Esophagus squamous epithelium (tissue), 4 donors: ENCODE data around the gene NGDN.

Experiments
- POLR2A ChIP-seq, 4 donors: fragments of 450-650 bp; IDR thresholded peaks; one replicate each; pipeline ENCODE4 v1.6.1; 2017; ENCODE audit warnings: antibody characterized with exemption in 4 of 4, mild to moderate bottlenecking in 4 of 4, moderate library complexity in 3 of 4
- TF ChIP-seq, protein P1 (sequence below), 6 experiments: fragments of 450-650 bp in 4 of 6; fragments of 200-600 bp in 2 of 6; sonication (generic) in 2 of 6; IDR thresholded peaks; one replicate each; pipeline ENCODE4 v1.5.1; 2016 to 2019; ENCODE audit warnings: antibody characterized with exemption in 6 of 6, mild to moderate bottlenecking in 4 of 6, moderate library complexity in 4 of 6

GRCh38 chr14:23434488-23435222, 34.8 kb upstream of the NGDN start:
- TF ChIP-seq, protein P1, sequence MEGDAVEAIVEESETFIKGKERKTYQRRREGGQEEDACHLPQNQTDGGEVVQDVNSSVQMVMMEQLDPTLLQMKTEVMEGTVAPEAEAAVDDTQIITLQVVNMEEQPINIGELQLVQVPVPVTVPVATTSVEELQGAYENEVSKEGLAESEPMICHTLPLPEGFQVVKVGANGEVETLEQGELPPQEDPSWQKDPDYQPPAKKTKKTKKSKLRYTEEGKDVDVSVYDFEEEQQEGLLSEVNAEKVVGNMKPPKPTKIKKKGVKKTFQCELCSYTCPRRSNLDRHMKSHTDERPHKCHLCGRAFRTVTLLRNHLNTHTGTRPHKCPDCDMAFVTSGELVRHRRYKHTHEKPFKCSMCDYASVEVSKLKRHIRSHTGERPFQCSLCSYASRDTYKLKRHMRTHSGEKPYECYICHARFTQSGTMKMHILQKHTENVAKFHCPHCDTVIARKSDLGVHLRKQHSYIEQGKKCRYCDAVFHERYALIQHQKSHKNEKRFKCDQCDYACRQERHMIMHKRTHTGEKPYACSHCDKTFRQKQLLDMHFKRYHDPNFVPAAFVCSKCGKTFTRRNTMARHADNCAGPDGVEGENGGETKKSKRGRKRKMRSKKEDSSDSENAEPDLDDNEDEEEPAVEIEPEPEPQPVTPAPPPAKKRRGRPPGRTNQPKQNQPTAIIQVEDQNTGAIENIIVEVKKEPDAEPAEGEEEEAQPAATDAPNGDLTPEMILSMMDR (IDR thresholded peaks at IDR 0.05) = no peak
- no peak for TF ChIP-seq POLR2A (IDR thresholded peaks at IDR 0.05)
